ENCODE measurements around the gene ATP1B3. TPM values are rescaled to one million over a fixed set of nuclear protein-coding genes. Genes with fewer than 3 reads are reported as not detected.
A peak's percentile ranks its signal among the peaks of the same experiment; 100 is the strongest.

The ATP1B3 gene
- polyA plus RNA-seq, 4 donors: 174 to 406 (median 258) TPM

- no peaks in the 10 kb centered on the region for H3K9me3 ChIP-seq (ENCODE audit: control insufficient read depth in 2 of 2, insufficient read depth in 1 of 2, low read depth in 1 of 2, low read length in 1 of 2)
- WGBS, 3 donors: 79 to 86% (median 86%) methylated on average over 16 of the region's 16 CpGs
- peaks cover 0 to 13% (median 0%) of the 10 kb centered on the region in 3 donors for H3K36me3 ChIP-seq (ENCODE audit: control insufficient read depth in 3 of 3, insufficient read depth in 2 of 3, low read depth in 1 of 3, low read length in 3 of 3)
- DNase-seq (no peak), FAIRE-seq (no peak)
- no peaks in the 10 kb centered on the region for H3K27me3 ChIP-seq (ENCODE audit: control insufficient read depth in 3 of 3, insufficient read depth in 3 of 3, low read length in 3 of 3)
- H3K27ac ChIP-seq (ENCODE audit: low read depth in 1 of 3, low read length in 2 of 3): no peak overlapping the region
- H3K4me3 ChIP-seq (ENCODE audit: low read depth in 1 of 3, low read length in 3 of 3): no peak overlapping the region
- H3K4me1 ChIP-seq (ENCODE audit: control insufficient read depth in 3 of 3, insufficient read depth in 2 of 3, low read depth in 1 of 3, low read length in 2 of 3): peaks cover 0 to 15% (median 0%) of the 10 kb centered on the region in 3 donors
Measured at GRCh38 chr3:141933421-141934300, 57.2 kb downstream of the ATP1B3 start.

GRCh38 chr3:141934354-141934753, 57.9 kb downstream of the ATP1B3 start:
- peaks cover 0 to 15% (median 0%) of the 10 kb centered on the region in 3 donors for H3K4me1 ChIP-seq (ENCODE audit: control insufficient read depth in 3 of 3, insufficient read depth in 2 of 3, low read depth in 1 of 3, low read length in 2 of 3)
- H3K9me3 ChIP-seq (ENCODE audit: control insufficient read depth in 2 of 2, insufficient read depth in 1 of 2, low read depth in 1 of 2, low read length in 1 of 2): no peaks in the 10 kb centered on the region
- H3K36me3 ChIP-seq (ENCODE audit: control insufficient read depth in 3 of 3, insufficient read depth in 2 of 3, low read depth in 1 of 3, low read length in 3 of 3): peaks cover 0 to 9% (median 0%) of the 10 kb centered on the region in 3 donors
- WGBS, 3 donors: 83 to 91% (median 85%) methylated on average over 4 of the region's 4 CpGs
- H3K27ac ChIP-seq (ENCODE audit: low read depth in 1 of 3, low read length in 2 of 3): no peak overlapping the region
- no peak overlapping the region for H3K4me3 ChIP-seq (ENCODE audit: low read depth in 1 of 3, low read length in 3 of 3)
- H3K27me3 ChIP-seq (ENCODE audit: control insufficient read depth in 3 of 3, insufficient read depth in 3 of 3, low read length in 3 of 3): no peaks in the 10 kb centered on the region
- DNase-seq (peak in 1 of 2 donors; percentile 48), FAIRE-seq (no peak)

DNA sequence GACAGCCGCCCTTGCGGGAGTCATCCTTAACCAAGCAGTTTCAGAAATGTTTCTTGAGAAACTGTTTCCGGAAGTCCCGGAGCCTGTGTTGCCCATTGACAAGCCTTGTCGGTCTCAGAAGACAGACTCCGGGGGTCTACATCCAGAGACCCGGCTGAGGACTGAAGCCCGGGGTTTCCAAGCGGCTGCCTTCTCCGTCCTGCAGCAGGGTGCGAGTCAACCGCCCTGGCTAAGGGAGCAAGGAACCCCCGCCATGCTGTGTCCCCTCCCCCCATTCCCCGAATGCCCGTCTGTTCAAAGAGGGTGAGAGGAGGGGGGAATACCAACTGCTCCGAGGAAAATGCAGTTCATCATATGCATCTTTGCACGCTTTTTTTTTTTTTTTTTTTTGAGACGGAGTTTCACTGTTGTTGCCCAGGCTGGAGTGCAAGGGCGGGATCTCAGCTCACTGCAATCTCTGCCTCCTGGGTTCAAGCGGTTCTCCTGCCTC, 61.6 kb downstream of the ATP1B3 start:
- Histone ChIP-seq H3K4me1 (ENCODE audit: control insufficient read depth in 3 of 3, insufficient read depth in 2 of 3, low read depth in 1 of 3, low read length in 2 of 3) (peaks cover 0 to 44% (median 0%) of the 10 kb centered on the region in 3 donors), H3K27me3 (ENCODE audit: control insufficient read depth in 3 of 3, insufficient read depth in 3 of 3, low read length in 3 of 3) (no peaks in the 10 kb centered on the region), H3K9me3 (ENCODE audit: control insufficient read depth in 2 of 2, insufficient read depth in 1 of 2, low read depth in 1 of 2, low read length in 1 of 2) (peaks cover 0 to 19% of the 10 kb centered on the region in 2 donors), H3K36me3 (ENCODE audit: control insufficient read depth in 3 of 3, insufficient read depth in 2 of 3, low read depth in 1 of 3, low read length in 3 of 3) (peaks cover 0 to 11% (median 0%) of the 10 kb centered on the region in 3 donors), H3K27ac (ENCODE audit: low read depth in 1 of 3, low read length in 2 of 3) (peak overlapping the region in 2 of 3 donors; percentile 73 to 86), H3K4me3 (ENCODE audit: low read depth in 1 of 3, low read length in 3 of 3) (no peak overlapping the region)
- DNase-seq (no peak), FAIRE-seq (no peak)
- WGBS, 3 donors: 51 to 79% (median 62%) methylated on average over 19 to 20 of the region's 20 CpGs

- FAIRE-seq (no peak), DNase-seq (no peak)
- H3K27me3 ChIP-seq (ENCODE audit: control insufficient read depth in 3 of 3, insufficient read depth in 3 of 3, low read length in 3 of 3): no peaks in the 10 kb centered on the region
- 38 to 68% (median 48%) methylated on average over 4 of the region's 4 CpGs for WGBS, 3 donors
- no peak overlapping the region for H3K4me3 ChIP-seq (ENCODE audit: low read depth in 1 of 3, low read length in 3 of 3)
- peaks cover 0 to 13% (median 0%) of the 10 kb centered on the region in 3 donors for H3K36me3 ChIP-seq (ENCODE audit: control insufficient read depth in 3 of 3, insufficient read depth in 2 of 3, low read depth in 1 of 3, low read length in 3 of 3)
- H3K27ac ChIP-seq (ENCODE audit: low read depth in 1 of 3, low read length in 2 of 3): peak overlapping the region; percentile 72 to 91 (median 91)
- H3K9me3 ChIP-seq (ENCODE audit: control insufficient read depth in 2 of 2, insufficient read depth in 1 of 2, low read depth in 1 of 2, low read length in 1 of 2): peaks cover 0 to 30% of the 10 kb centered on the region in 2 donors
- H3K4me1 ChIP-seq (ENCODE audit: control insufficient read depth in 3 of 3, insufficient read depth in 2 of 3, low read depth in 1 of 3, low read length in 2 of 3): peaks cover 0 to 44% (median 0%) of the 10 kb centered on the region in 3 donors
Measured at GRCh38 chr3:141939759-141940158, 63.3 kb downstream of the ATP1B3 start.

DNA sequence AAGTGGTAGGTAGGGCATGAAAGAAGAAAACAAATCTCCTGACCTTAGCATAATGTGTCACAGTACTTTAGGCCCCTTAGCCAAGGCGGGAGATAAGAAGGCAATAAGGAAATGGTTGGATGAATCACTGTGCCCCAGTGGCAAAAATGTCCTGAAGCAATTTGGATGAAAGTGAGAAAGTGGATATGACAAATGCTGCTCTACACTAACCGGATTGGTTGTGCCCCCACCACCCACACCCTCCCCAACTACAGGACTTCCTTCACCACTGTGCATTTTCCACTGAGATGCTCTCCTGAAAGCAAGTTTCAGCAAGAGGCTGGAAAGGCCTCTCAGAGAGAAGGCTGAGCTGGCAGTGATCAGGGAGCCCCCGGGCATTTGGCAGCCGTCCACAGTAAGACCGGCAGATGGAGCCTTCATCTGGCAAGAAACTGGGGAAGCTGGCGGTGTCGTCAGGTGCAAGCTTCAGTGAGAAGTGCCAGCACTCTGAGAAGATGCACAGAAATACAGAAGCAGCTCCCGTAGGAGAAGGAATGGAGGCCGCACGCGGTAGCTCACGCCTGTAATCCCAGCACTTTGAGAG, 63.8 kb downstream of the ATP1B3 start:
- DNase-seq (peak; percentile 91 to 96), FAIRE-seq (no peak)
- Histone ChIP-seq H3K4me3 (ENCODE audit: low read depth in 1 of 3, low read length in 3 of 3) (peak overlapping the region in 1 of 3 donors; percentile 43), H3K27me3 (ENCODE audit: control insufficient read depth in 3 of 3, insufficient read depth in 3 of 3, low read length in 3 of 3) (no peaks in the 10 kb centered on the region), H3K4me1 (ENCODE audit: control insufficient read depth in 3 of 3, insufficient read depth in 2 of 3, low read depth in 1 of 3, low read length in 2 of 3) (peaks cover 0 to 39% (median 0%) of the 10 kb centered on the region in 3 donors), H3K36me3 (ENCODE audit: control insufficient read depth in 3 of 3, insufficient read depth in 2 of 3, low read depth in 1 of 3, low read length in 3 of 3) (peaks cover 0 to 13% (median 0%) of the 10 kb centered on the region in 3 donors), H3K9me3 (ENCODE audit: control insufficient read depth in 2 of 2, insufficient read depth in 1 of 2, low read depth in 1 of 2, low read length in 1 of 2) (peaks cover 0 to 30% of the 10 kb centered on the region in 2 donors), H3K27ac (ENCODE audit: low read depth in 1 of 3, low read length in 2 of 3) (peak overlapping the region; percentile 85 to 91 (median 91))
- whole genome bisulfite sequencing, 3 donors: 16 to 44% (median 21%) methylated on average over 12 of the region's 12 CpGs

DNA sequence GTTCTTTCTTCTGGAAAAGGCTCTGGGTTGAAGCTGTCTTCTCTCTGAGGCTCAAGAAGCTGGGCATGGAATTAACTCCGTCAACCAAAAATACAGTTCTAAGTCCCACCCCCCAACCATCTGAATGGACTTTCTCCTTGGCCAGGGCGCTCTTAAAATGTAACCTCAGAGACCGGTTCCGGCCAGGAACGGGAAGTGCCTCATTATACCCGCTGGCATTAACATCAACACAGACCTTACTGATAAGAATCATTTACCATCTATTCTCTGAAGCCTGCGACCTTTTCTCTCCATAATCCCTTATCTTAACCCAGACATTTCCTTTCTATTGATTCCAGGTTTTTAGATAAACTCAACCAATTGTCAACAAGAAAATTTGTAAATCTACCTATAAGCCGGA, 64.7 kb downstream of the ATP1B3 start:
- H3K27me3 ChIP-seq (ENCODE audit: control insufficient read depth in 3 of 3, insufficient read depth in 3 of 3, low read length in 3 of 3): no peaks in the 10 kb centered on the region
- peaks cover 0 to 43% (median 0%) of the 10 kb centered on the region in 3 donors for H3K4me1 ChIP-seq (ENCODE audit: control insufficient read depth in 3 of 3, insufficient read depth in 2 of 3, low read depth in 1 of 3, low read length in 2 of 3)
- FAIRE-seq: no peak
- peaks cover 0 to 30% of the 10 kb centered on the region in 2 donors for H3K9me3 ChIP-seq (ENCODE audit: control insufficient read depth in 2 of 2, insufficient read depth in 1 of 2, low read depth in 1 of 2, low read length in 1 of 2)
- H3K27ac ChIP-seq (ENCODE audit: low read depth in 1 of 3, low read length in 2 of 3): peak overlapping the region; percentile 85 to 91 (median 91)
- 11 to 40% (median 22%) methylated on average over 8 of the region's 8 CpGs for WGBS, 3 donors
- peak; percentile 63 to 92 for DNase-seq
- peak overlapping the region in 1 of 3 donors; percentile 43 for H3K4me3 ChIP-seq (ENCODE audit: low read depth in 1 of 3, low read length in 3 of 3)
- H3K36me3 ChIP-seq (ENCODE audit: control insufficient read depth in 3 of 3, insufficient read depth in 2 of 3, low read depth in 1 of 3, low read length in 3 of 3): peaks cover 0 to 21% (median 0%) of the 10 kb centered on the region in 3 donors

DNA sequence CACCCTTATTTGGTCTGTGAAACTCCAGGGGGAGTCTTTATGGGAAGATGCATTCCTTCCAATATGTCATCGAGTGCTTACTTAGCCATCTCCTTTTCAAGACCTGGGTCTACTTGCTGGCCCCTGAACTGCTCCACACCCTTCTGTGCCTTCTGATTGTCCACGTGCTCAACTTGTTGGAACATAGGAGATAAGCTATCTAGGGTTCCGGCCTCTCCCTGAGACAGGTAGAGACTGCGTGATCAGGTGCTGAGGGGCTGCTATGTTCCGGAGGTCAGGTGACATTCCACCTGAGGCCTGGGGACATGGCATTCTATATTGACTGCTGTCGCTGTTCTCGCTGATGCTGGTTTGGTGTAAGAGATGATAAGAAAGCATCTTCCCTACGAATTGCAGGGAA, 65.6 kb downstream of the ATP1B3 start:
- Histone ChIP-seq H3K4me3 (ENCODE audit: low read depth in 1 of 3, low read length in 3 of 3) (no peak overlapping the region), H3K36me3 (ENCODE audit: control insufficient read depth in 3 of 3, insufficient read depth in 2 of 3, low read depth in 1 of 3, low read length in 3 of 3) (peaks cover 0 to 22% (median 0%) of the 10 kb centered on the region in 3 donors), H3K9me3 (ENCODE audit: control insufficient read depth in 2 of 2, insufficient read depth in 1 of 2, low read depth in 1 of 2, low read length in 1 of 2) (peaks cover 0 to 30% of the 10 kb centered on the region in 2 donors), H3K27me3 (ENCODE audit: control insufficient read depth in 3 of 3, insufficient read depth in 3 of 3, low read length in 3 of 3) (no peaks in the 10 kb centered on the region), H3K4me1 (ENCODE audit: control insufficient read depth in 3 of 3, insufficient read depth in 2 of 3, low read depth in 1 of 3, low read length in 2 of 3) (peaks cover 0 to 49% (median 0%) of the 10 kb centered on the region in 3 donors), H3K27ac (ENCODE audit: low read depth in 1 of 3, low read length in 2 of 3) (peak overlapping the region; percentile 85 to 91 (median 91))
- 17 to 68% (median 33%) methylated on average over 8 of the region's 8 CpGs for WGBS, 3 donors
- peak; percentile 91 to 97 for DNase-seq
- no peak for FAIRE-seq
